B cell (primary cell): ENCODE measurements around the gene SLC16A9. TPM values are rescaled to one million over a fixed set of nuclear protein-coding genes. Genes with fewer than 3 reads are reported as not detected.

Source experiments
- ATAC-seq: fragments of 200-7000 bp; cut with Tn5 transposase; one replicate; pipeline ENCODE4 v1.10.0; 2021; ENCODE audit warnings: low read depth, mild to moderate bottlenecking, moderate number of reproducible peaks, moderate library complexity
- CTCF ChIA-PET: fragments of 350-600 bp; sonication (Branson Sonifier 250); formaldehyde crosslinking; loops from one replicate; lab custom pipeline; 2021; ENCODE audit warnings: antibody characterized with exemption, inconsistent platforms; lab: Charles Lee
- POLR2A ChIA-PET: fragments of 350-600 bp; sonication (Branson Sonifier 250); formaldehyde crosslinking; loops from one replicate; lab custom pipeline; 2021; ENCODE audit warnings: antibody characterized with exemption; lab: Charles Lee
- DNase-seq: peaks from one replicate; pipeline ENCODE4 v3.0.0; 2013
- H2AFZ ChIP-seq: 2 replicates; pipeline ENCODE4 v1.6.1; 2012; ENCODE audit warnings: mild to moderate bottlenecking, low read depth, low read length; ENCODE audit not compliant: insufficient read depth, poor library complexity, severe bottlenecking
- H3K27ac ChIP-seq, 2 donors: 1 replicate in 1 of 2; 2 replicates in 1 of 2; pipeline ENCODE4 v1.5.1; 2012 to 2013; ENCODE audit warnings: low read length in 2 of 2, mild to moderate bottlenecking in 2 of 2, moderate library complexity in 1 of 2
- H3K27me3 ChIP-seq, 4 experiments: fragments of 200-600 bp in 1 of 4; sonication (generic) in 1 of 4; replicated peaks in 1 of 4; 1 replicate in 2 of 4; 2 replicates in 2 of 4; pipeline versions ENCODE4 v1.6.1 to v1.7.0; 2013 to 2016; ENCODE audit warnings: low read length in 3 of 4, mild to moderate bottlenecking in 2 of 4, mixed read lengths in 1 of 4, moderate library complexity in 1 of 4; ENCODE audit not compliant: insufficient read depth in 4 of 4, control insufficient read depth in 3 of 4; ENCODE audit errors: control extremely low read depth in 1 of 4
- H3K36me3 ChIP-seq, 2 experiments: replicated peaks in 1 of 2; 1 replicate in 1 of 2; 2 replicates in 1 of 2; pipeline versions ENCODE4 v1.6.1 to v1.7.1; 2013; ENCODE audit warnings: low read length in 1 of 2; ENCODE audit not compliant: insufficient read depth in 2 of 2, control insufficient read depth in 1 of 2; ENCODE audit errors: control extremely low read depth in 1 of 2, extremely low read depth in 1 of 2
- H3K4me1 ChIP-seq, 2 donors: fragments of 200-600 bp in 1 of 2; sonication (generic) in 1 of 2; 1 replicate in 1 of 2; 2 replicates in 1 of 2; pipeline versions ENCODE4 v1.5.1 to v1.6.1; 2013 to 2017; ENCODE audit warnings: low read length in 2 of 2; ENCODE audit not compliant: control insufficient read depth in 2 of 2, insufficient read depth in 2 of 2
- H3K4me2 ChIP-seq: replicated peaks from 2 replicates; pipeline ENCODE3; 2012; ENCODE audit warnings: mild to moderate bottlenecking, low read depth, low read length; ENCODE audit not compliant: poor library complexity, severe bottlenecking
- H3K4me3 ChIP-seq, 5 experiments: fragments of 200-600 bp in 1 of 5; sonication (generic) in 1 of 5; 1 replicate in 3 of 5; 2 replicates in 2 of 5; pipeline versions ENCODE4 v1.5.1 to v1.7.0; 2011 to 2016; ENCODE audit warnings: low read length in 4 of 5, mild to moderate bottlenecking in 4 of 5, low read depth in 2 of 5, control low read depth in 1 of 5, moderate library complexity in 1 of 5; ENCODE audit not compliant: insufficient read depth in 1 of 5; ENCODE audit errors: control extremely low read depth in 1 of 5, extremely low read depth in 1 of 5
- H3K79me2 ChIP-seq: fragments of 200-600 bp; sonication (generic); one replicate; pipeline ENCODE4 v1.6.0; 2016; ENCODE audit warnings: low read length; ENCODE audit not compliant: control insufficient read depth, insufficient read depth
- H3K9ac ChIP-seq: fragments of 200-600 bp; sonication (generic); 2 replicates; pipeline ENCODE4 v1.6.1; 2017; ENCODE audit warnings: mild to moderate bottlenecking, low read length, moderate library complexity
- H3K9me3 ChIP-seq, 3 donors: one replicate each; pipeline versions ENCODE4 v1.6.1 to v1.7.1; 2013; ENCODE audit warnings: low read length in 2 of 3; ENCODE audit not compliant: control insufficient read depth in 2 of 3, insufficient read depth in 1 of 3; ENCODE audit errors: control extremely low read depth in 1 of 3
- H4K20me1 ChIP-seq: 2 replicates; pipeline ENCODE4 v1.6.0; 2012; ENCODE audit warnings: mild to moderate bottlenecking, low read length; ENCODE audit not compliant: insufficient read depth, control insufficient read depth, poor library complexity, severe bottlenecking
- H3K27ac Mint-ChIP-seq: one replicate; pipeline ENCODE4 v1.8.0; 2021; ENCODE audit warnings: mixed read lengths
- H3K27me3 Mint-ChIP-seq: one replicate; pipeline ENCODE4 v1.8.0; 2021; ENCODE audit warnings: mixed read lengths
- H3K4me1 Mint-ChIP-seq: one replicate; pipeline ENCODE4 v1.8.0; 2021; ENCODE audit warnings: mixed read lengths
- H3K4me3 Mint-ChIP-seq: one replicate; pipeline ENCODE4 v1.8.0; 2021; ENCODE audit warnings: mixed read lengths
- H3K9me3 Mint-ChIP-seq: one replicate; pipeline ENCODE4 v1.8.0; 2022; ENCODE audit warnings: mixed read lengths; ENCODE audit not compliant: insufficient read depth
- CTCF ChIP-seq: fragments of 200-600 bp; IDR thresholded peaks from one replicate; pipeline ENCODE4 v1.8.0; 2022; ENCODE audit warnings: antibody characterized with exemption, mild to moderate bottlenecking
- EZH2 ChIP-seq: IDR thresholded peaks from 2 replicates; pipeline ENCODE4 v1.6.1; 2012; ENCODE audit warnings: borderline replicate concordance, low read depth, mild to moderate bottlenecking, moderate library complexity, low read length; ENCODE audit not compliant: insufficient read depth, poor library complexity, severe bottlenecking
- WGBS: methylation state at CpG from one replicate; pipeline ENCODE4 v1.1.5; 2013; ENCODE audit warnings: missing lambda C conversion rate; ENCODE audit not compliant: insufficient coverage; 5-methylcytosine and 5-hydroxymethylcytosine counted together
- intact Hi-C: fragments of 100-400 bp; cut with micrococcal nuclease; formaldehyde crosslinking; loops from one replicate; pipeline ENCODE4 v1.10.0; 2022
- polyA plus RNA-seq: library from polyadenylated mRNA; depleted of rRNA; stranded (reverse); fragments of >200 nt; gene quantifications from 2 replicates; pipeline ENCODE4 v1.2.3, GENCODE V29; 2012
- total RNA-seq, 2 donors: library from RNA; stranded (reverse); fragments of 120-200 nt in 1 of 2; gene quantifications; 1 replicate in 1 of 2; 2 replicates in 1 of 2; pipeline versions ENCODE4 v1.2.3 to v1.2.4, GENCODE V29; 2013 to 2022

SLC16A9 gene
- total and polyA plus RNA-seq, 2 donors (not counting 1 experiment from before 2014, with no cell fraction given) = 0.04 TPM; not detected in 1

GRCh38 chr10:59695637-59696036 lies 14.0 kb downstream of the SLC16A9 start:
- H3K27me3 Mint-ChIP-seq = peaks cover 3% of the 10 kb centered on the region
- Histone ChIP-seq H4K20me1 (no peaks in the 10 kb centered on the region), H3K4me1 (no peaks in the 10 kb centered on the region), H3K36me3 (no peaks in the 10 kb centered on the region), H3K4me3 (no peak overlapping the region), H3K9me3 (no peaks in the 10 kb centered on the region), H2AFZ (no peak overlapping the region), H3K27me3 (no peaks in the 10 kb centered on the region), H3K4me2 (no peak overlapping the region), H3K79me2 (no peaks in the 10 kb centered on the region), H3K9ac (no peak overlapping the region), H3K27ac (no peak overlapping the region)
- ChIA-PET CTCF (no interaction called here), POLR2A (no interaction called here)
- no peak overlapping the region for H3K4me3 Mint-ChIP-seq
- no peak for TF ChIP-seq CTCF
- TF ChIP-seq EZH2 = no peak
- intact Hi-C loops = no loop called here
- H3K9me3 Mint-ChIP-seq = no peaks in the 10 kb centered on the region
- H3K4me1 Mint-ChIP-seq = no peaks in the 10 kb centered on the region
- H3K27ac Mint-ChIP-seq = no peak overlapping the region
- no peak for ATAC-seq
- WGBS = 88% methylated on average over 1 of the region's 3 CpGs
- DNase-seq = no peak

GRCh38 chr10:59694936-59695335 lies 14.7 kb downstream of the SLC16A9 start:
- Mint-ChIP-seq H3K27ac (no peak overlapping the region), H3K4me3 (no peak overlapping the region), H3K9me3 (no peaks in the 10 kb centered on the region), H3K4me1 (no peaks in the 10 kb centered on the region), H3K27me3 (peaks cover 3% of the 10 kb centered on the region)
- no peak overlapping the region for H3K9ac ChIP-seq
- H3K36me3 ChIP-seq = no peaks in the 10 kb centered on the region
- intact Hi-C loops = no loop called here
- no peaks in the 10 kb centered on the region for H3K9me3 ChIP-seq
- TF ChIP-seq EZH2 = no peak
- POLR2A ChIA-PET = no interaction called here
- H3K79me2 ChIP-seq = no peaks in the 10 kb centered on the region
- WGBS = no CpG with 5 or more reads among the region's 1 CpG
- no peaks in the 10 kb centered on the region for H4K20me1 ChIP-seq
- ATAC-seq (no peak), DNase-seq (no peak)
- H3K27ac ChIP-seq = no peak overlapping the region
- H3K4me2 ChIP-seq = no peak overlapping the region
- H3K4me1 ChIP-seq = no peaks in the 10 kb centered on the region
- H3K4me3 ChIP-seq = no peak overlapping the region
- no peaks in the 10 kb centered on the region for H3K27me3 ChIP-seq
- no peak overlapping the region for H2AFZ ChIP-seq
- CTCF ChIA-PET = no interaction called here
